Smooth muscle cell (in vitro differentiated cells): ENCODE measurements around the gene TAOK1. TPM values are rescaled to one million over a fixed set of nuclear protein-coding genes. Genes with fewer than 3 reads are reported as not detected.
A peak's percentile ranks its signal among the peaks of the same experiment; 100 is the strongest.

Source experiments
- DNase-seq: peaks from one replicate; lab custom pipeline; 2025; ENCODE audit not compliant: unreplicated experiment; lab: John Stamatoyannopoulos, UW
- H2AFZ ChIP-seq: fragments of 200-600 bp; sonication (generic); 2 replicates; pipeline ENCODE4 v1.6.0; 2016; ENCODE audit warnings: antibody characterized with exemption, low read depth, mild to moderate bottlenecking
- H3F3A ChIP-seq: fragments of 200-600 bp; sonication (generic); 2 replicates; pipeline ENCODE4 v1.6.0; 2017; ENCODE audit warnings: antibody characterized with exemption, low read depth
- H3K27ac ChIP-seq: fragments of 200-600 bp; sonication (generic); 2 replicates; pipeline ENCODE4 v1.5.1; 2016; ENCODE audit warnings: low read depth, mild to moderate bottlenecking
- H3K27me3 ChIP-seq: fragments of 200-600 bp; sonication (generic); 2 replicates; pipeline ENCODE4 v1.6.1; 2016; ENCODE audit warnings: low read depth, mild to moderate bottlenecking
- H3K36me3 ChIP-seq: fragments of 200-600 bp; sonication (generic); 2 replicates; pipeline ENCODE4 v1.5.1; 2016; ENCODE audit warnings: low read depth
- H3K4me1 ChIP-seq: fragments of 200-600 bp; sonication (generic); 2 replicates; pipeline ENCODE4 v1.5.1; 2016; ENCODE audit warnings: low read depth
- H3K4me2 ChIP-seq: fragments of 200-600 bp; sonication (generic); 2 replicates; pipeline ENCODE4 v1.6.0; 2016; ENCODE audit warnings: mild to moderate bottlenecking
- H3K4me3 ChIP-seq: fragments of 200-600 bp; sonication (generic); 2 replicates; pipeline ENCODE4 v1.5.1; 2016; ENCODE audit warnings: mild to moderate bottlenecking
- H3K79me2 ChIP-seq: fragments of 200-600 bp; sonication (generic); 2 replicates; pipeline ENCODE4 v1.6.0; 2016; ENCODE audit warnings: low read depth, mild to moderate bottlenecking
- H3K9ac ChIP-seq: fragments of 200-600 bp; sonication (generic); 2 replicates; pipeline ENCODE4 v1.6.0; 2016; ENCODE audit warnings: low read depth
- H3K9me3 ChIP-seq: fragments of 200-600 bp; sonication (generic); replicated peaks from 2 replicates; pipeline ENCODE4 v1.5.1; 2016; ENCODE audit warnings: low read depth
- H4K20me1 ChIP-seq: fragments of 200-600 bp; sonication (generic); 2 replicates; pipeline ENCODE4 v1.6.0; 2016; ENCODE audit warnings: low read depth
- CTCF ChIP-seq: fragments of 200-600 bp; sonication (generic); IDR thresholded peaks from 2 replicates; pipeline ENCODE4 v1.5.1; 2017; ENCODE audit warnings: borderline replicate concordance, mild to moderate bottlenecking, antibody characterized with exemption; ENCODE audit not compliant: insufficient read depth, poor library complexity, severe bottlenecking
- WGBS: methylation state at CpG from one replicate; pipeline ENCODE4 v1.1.7; 2016; ENCODE audit warnings: low lambda C conversion rate; 5-methylcytosine and 5-hydroxymethylcytosine counted together
- polyA plus RNA-seq: library from polyadenylated mRNA; unstranded; fragments of >200 nt; fragmentation: Nextera tagmentation; extraction: Ambion mirVana; gene quantifications from 2 replicates; pipeline ENCODE4 v1.2.1, GENCODE V29; 2016
- total RNA-seq: library from RNA; depleted of rRNA; stranded (reverse); fragments of >200 nt; gene quantifications from 2 replicates; pipeline ENCODE4 v1.2.3, GENCODE V29; 2014

TAOK1 gene
- total and polyA plus RNA-seq, 2 experiments from 2014 or later, result 4.7 to 58.7 TPM

- H3K4me1 ChIP-seq, result peaks cover 28% of the 10 kb centered on the region
- H3K27me3 ChIP-seq, result peaks cover 14% of the 10 kb centered on the region
- no peak for TF ChIP-seq CTCF
- peaks cover 7% of the 10 kb centered on the region for H3F3A ChIP-seq
- H2AFZ ChIP-seq, result no peak overlapping the region
- no peaks in the 10 kb centered on the region for H4K20me1 ChIP-seq
- H3K9me3 ChIP-seq, result no peaks in the 10 kb centered on the region
- H3K4me2 ChIP-seq, result peak overlapping the region; percentile 91
- H3K9ac ChIP-seq, result no peak overlapping the region
- 67% methylated on average over 14 of the region's 14 CpGs for WGBS
- H3K79me2 ChIP-seq, result peaks cover 7% of the 10 kb centered on the region
- no peaks in the 10 kb centered on the region for H3K36me3 ChIP-seq
- H3K4me3 ChIP-seq, result peak overlapping the region; percentile 67
- H3K27ac ChIP-seq, result peak overlapping the region; percentile 26
- no peak for DNase-seq
Observed at GRCh38 chr17:29569245-29569950, 179.2 kb downstream of the TAOK1 start.

GRCh38 chr17:29570521-29570920 lies 180.4 kb downstream of the TAOK1 start:
- Histone ChIP-seq H2AFZ (no peak overlapping the region), H3K4me1 (peaks cover 26% of the 10 kb centered on the region), H3F3A (peaks cover 7% of the 10 kb centered on the region), H3K9me3 (no peaks in the 10 kb centered on the region), H3K4me2 (no peak overlapping the region), H4K20me1 (no peaks in the 10 kb centered on the region), H3K27ac (no peak overlapping the region), H3K79me2 (peaks cover 7% of the 10 kb centered on the region), H3K36me3 (no peaks in the 10 kb centered on the region), H3K4me3 (no peak overlapping the region), H3K9ac (no peak overlapping the region), H3K27me3 (peaks cover 5% of the 10 kb centered on the region)
- WGBS, result 92% methylated on average over 7 of the region's 7 CpGs
- no peak for DNase-seq
- TF ChIP-seq CTCF, result no peak

GRCh38 chr17:29571486-29571882 lies 181.3 kb downstream of the TAOK1 start:
- Histone ChIP-seq H3K36me3 (no peaks in the 10 kb centered on the region), H3K4me1 (peaks cover 17% of the 10 kb centered on the region), H3K9ac (no peak overlapping the region), H3K9me3 (no peaks in the 10 kb centered on the region), H2AFZ (no peak overlapping the region), H3K79me2 (peaks cover 7% of the 10 kb centered on the region), H3K4me3 (no peak overlapping the region), H3K4me2 (no peak overlapping the region), H3K27me3 (no peaks in the 10 kb centered on the region), H3K27ac (no peak overlapping the region), H3F3A (peaks cover 7% of the 10 kb centered on the region), H4K20me1 (no peaks in the 10 kb centered on the region)
- no peak for DNase-seq
- WGBS, result 98% methylated on average over 6 of the region's 6 CpGs
- no peak for TF ChIP-seq CTCF
